ENCODE measurements around the gene ATP1B2.

The ATP1B2 gene

DNA sequence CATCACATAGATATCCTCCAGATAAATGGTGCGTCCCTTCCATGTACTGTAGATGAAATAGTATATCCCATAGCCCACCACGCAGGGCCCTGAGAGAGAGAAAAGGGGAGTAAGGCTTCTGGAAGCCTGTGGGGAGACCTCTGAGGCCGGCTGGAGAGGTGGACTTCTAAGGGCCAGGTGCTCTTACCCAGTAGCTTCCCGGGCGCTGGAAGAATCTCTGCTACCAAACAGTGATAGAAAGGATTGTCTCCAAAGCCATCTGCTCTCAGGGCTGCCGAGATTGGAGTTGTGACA lies 23.8 kb upstream of the ATP1B2 start:
- H3K4me3 ChIP-seq (ENCODE audit: low read length): peak overlapping the region; percentile 83
- no peak for DNase-seq (ENCODE audit: low read depth)
- TF ChIP-seq, protein P1, sequence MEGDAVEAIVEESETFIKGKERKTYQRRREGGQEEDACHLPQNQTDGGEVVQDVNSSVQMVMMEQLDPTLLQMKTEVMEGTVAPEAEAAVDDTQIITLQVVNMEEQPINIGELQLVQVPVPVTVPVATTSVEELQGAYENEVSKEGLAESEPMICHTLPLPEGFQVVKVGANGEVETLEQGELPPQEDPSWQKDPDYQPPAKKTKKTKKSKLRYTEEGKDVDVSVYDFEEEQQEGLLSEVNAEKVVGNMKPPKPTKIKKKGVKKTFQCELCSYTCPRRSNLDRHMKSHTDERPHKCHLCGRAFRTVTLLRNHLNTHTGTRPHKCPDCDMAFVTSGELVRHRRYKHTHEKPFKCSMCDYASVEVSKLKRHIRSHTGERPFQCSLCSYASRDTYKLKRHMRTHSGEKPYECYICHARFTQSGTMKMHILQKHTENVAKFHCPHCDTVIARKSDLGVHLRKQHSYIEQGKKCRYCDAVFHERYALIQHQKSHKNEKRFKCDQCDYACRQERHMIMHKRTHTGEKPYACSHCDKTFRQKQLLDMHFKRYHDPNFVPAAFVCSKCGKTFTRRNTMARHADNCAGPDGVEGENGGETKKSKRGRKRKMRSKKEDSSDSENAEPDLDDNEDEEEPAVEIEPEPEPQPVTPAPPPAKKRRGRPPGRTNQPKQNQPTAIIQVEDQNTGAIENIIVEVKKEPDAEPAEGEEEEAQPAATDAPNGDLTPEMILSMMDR (conservative IDR thresholded peaks at IDR 0.05; ENCODE audit: low read length): no peak

DNA sequence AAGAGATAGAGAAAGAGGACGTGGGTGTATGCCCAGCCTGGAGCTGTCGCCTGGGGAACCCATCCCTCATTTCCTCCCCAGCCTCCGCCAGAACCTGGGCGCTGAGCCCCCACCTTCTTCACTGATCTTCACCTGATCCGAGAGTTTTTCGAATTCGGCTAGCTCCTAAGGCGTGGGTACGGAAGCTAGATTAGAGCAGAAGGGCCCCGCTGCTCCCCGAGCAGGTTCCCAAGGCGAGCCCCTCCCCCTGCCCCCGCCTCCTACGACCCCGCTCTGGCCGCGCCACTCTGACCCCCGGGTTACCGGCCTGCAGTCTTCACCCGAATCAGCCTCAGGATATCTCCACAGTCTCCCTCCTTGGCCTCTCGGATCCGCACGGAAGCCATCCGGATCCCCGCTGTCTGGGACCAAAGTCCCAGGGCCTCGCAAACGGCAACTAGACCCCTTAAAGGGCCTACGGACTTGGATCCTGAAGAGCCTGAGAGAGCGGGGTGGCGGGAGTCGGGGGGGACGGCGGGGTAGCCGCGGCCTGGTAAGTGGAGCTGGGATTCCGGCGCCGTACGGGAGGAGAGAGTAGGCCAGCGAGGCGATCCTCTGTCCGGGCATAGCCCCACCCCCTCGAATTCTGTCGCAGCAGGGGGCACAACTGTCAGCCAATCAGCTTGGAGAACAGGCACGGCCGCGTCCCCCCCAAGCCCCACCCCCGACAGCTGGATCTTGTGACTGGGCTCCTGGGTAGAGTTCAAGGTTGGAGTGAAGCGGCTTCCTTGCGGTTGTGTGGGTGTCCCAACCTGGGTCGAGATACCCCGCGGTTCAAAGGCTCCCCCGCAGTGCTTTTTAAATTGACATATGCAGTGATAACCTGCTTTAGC lies 23.2 kb upstream of the ATP1B2 start, which contains the start of gene SAT2:
Gene SAT2, minus strand, starts transcription at position 572 of the 872 bp plus-strand sequence. Its CDS starts 186 bp downstream, at position 386.
- TF ChIP-seq, protein P1 (conservative IDR thresholded peaks at IDR 0.05; ENCODE audit: low read length): no peak
- DNase-seq (ENCODE audit: low read depth): peak; percentile 93
- peak within 1 kb of the TSS; percentile 83 for H3K4me3 ChIP-seq (ENCODE audit: low read length)

DNA sequence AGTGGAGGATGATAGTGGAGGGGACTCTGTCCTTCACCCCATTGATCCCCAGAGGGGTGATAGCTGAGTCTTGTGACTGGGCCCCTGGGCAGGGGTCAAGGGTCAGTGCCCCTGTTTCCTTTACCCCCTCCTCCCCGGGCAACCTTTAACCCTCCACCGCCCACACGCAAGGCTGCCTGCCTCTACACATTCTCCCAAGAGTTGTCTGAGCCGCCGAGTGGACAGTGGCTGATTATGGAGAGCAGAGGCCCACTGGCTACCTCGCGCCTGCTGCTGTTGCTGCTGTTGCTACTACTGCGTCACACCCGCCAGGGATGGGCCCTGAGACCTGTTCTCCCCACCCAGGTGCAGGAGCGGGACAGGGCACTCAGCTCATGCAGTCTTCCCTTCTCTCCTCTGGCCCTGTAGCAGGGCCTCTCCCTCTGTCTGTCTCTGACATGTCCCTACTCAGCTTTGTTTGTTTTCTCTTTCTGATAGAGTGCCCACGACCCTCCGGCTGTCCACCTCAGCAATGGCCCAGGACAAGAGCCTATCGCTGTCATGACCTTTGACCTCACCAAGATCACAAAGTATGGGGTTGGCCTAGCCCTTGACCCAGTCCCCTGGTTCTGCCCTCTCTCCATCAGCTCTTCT lies 20.7 kb upstream of the ATP1B2 start, which contains the start of gene SHBG:
Gene SHBG, plus strand, starts transcription at position 197 of the 633 bp plus-strand sequence. Its CDS starts 38 bp downstream, at position 235.
- DNase-seq (ENCODE audit: low read depth): no peak
- no peak within 1 kb of the TSS for H3K4me3 ChIP-seq (ENCODE audit: low read length)
- TF ChIP-seq, protein P1 (conservative IDR thresholded peaks at IDR 0.05; ENCODE audit: low read length): no peak

DNA sequence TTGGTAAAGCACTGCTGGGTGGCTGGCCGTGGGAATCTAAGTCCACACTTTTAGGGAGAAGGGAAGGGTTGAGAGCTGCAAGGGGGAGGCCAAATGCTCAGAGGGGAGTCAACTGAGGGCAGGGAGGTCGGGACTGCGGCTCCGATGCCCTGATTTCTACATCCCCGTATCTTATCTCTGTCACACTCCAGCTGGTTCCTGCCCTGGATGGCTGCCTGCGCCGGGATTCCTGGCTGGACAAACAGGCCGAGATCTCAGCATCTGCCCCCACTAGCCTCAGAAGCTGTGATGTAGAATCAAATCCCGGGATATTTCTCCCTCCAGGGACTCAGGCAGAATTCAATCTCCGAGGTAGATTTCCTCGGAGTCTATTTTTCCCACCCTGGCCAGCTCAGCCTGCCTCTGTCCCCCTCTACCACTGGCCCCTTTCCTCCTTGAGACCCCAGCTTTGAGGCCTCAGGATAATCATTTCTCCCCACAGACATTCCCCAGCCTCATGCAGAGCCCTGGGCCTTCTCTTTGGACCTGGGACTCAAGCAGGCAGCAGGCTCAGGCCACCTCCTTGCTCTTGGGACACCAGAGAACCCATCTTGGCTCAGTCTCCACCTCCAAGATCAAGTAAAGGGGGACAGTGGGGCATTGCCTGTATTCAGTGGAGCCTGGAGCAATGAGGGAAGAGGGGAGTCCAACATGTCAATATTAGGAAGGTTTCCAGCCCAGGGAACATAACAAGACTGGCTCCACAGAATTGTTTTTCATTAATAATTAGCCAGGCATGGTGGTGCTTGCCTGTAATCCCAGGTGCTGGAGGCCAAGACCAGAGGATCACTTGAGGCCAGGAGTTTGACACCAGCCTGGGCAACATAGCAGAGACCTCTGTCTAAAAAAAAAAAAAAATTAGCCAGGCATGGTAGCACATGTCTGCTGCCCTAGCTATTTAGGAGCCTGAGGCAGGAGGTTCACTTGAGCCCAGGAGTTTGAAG lies 19.0 kb upstream of the ATP1B2 start:
- H3K4me3 ChIP-seq (ENCODE audit: low read length): no peak overlapping the region
- TF ChIP-seq, protein P1 (conservative IDR thresholded peaks at IDR 0.05; ENCODE audit: low read length): no peak
- DNase-seq (ENCODE audit: low read depth): no peak

DNA sequence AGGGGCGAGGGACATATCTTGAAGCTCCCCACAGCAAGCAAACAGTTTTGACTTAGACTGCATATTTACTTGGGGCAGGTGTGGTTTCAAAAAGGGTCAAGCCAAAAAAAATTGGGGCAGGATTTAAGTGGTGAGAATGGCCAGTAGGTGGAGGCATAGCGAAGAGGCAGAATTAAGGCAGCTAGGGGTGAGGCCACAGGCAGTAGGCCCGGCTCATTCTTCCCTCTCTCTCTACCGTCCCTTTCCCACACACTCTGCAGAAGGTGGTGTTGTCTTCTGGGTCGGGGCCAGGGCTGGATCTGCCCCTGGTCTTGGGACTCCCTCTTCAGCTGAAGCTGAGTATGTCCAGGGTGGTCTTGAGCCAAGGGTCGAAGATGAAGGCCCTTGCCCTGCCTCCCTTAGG lies 18.2 kb upstream of the ATP1B2 start:
- TF ChIP-seq, protein P1 (conservative IDR thresholded peaks at IDR 0.05; ENCODE audit: low read length): peak; percentile 73
- H3K4me3 ChIP-seq (ENCODE audit: low read length): no peak overlapping the region
- DNase-seq (ENCODE audit: low read depth): peak; percentile 61

DNA sequence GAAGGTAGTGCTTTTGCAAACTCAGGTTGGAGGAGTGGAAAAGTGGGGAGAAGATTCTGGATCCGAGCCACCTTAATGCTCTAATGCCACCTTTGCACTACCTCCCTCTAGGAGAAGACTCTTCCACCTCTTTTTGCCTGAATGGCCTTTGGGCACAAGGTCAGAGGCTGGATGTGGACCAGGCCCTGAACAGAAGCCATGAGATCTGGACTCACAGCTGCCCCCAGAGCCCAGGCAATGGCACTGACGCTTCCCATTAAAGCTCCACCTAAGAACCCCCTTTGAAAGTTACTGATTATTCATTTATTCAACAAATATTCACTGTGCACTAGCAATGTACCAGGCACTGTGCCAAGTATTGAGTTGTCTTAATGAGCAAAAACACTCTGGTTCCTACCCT lies 17.6 kb upstream of the ATP1B2 start:
- no peak overlapping the region for H3K4me3 ChIP-seq (ENCODE audit: low read length)
- no peak for DNase-seq (ENCODE audit: low read depth)
- TF ChIP-seq, protein P1 (conservative IDR thresholded peaks at IDR 0.05; ENCODE audit: low read length): no peak

Data from AG10803 (cell line).